Osteoblast (primary cell): ENCODE data around the gene PRRC2C. TPM values are rescaled to one million over a fixed set of nuclear protein-coding genes. Genes with fewer than 3 reads are reported as not detected.

Experiments
- DNase-seq: peaks from one replicate; pipeline ENCODE4 v3.0.0; 2011; ENCODE audit warnings: low spot score, mixed read lengths; ENCODE audit not compliant: insufficient read length; ENCODE audit errors: missing footprints
- H2AFZ ChIP-seq: 2 replicates; pipeline ENCODE4 v1.6.0; 2011; ENCODE audit warnings: mild to moderate bottlenecking, low read length
- H3K27ac ChIP-seq: 2 replicates; pipeline ENCODE4 v1.5.1; 2011; ENCODE audit warnings: mild to moderate bottlenecking, low read depth, low read length, moderate library complexity
- H3K27me3 ChIP-seq: 2 replicates; pipeline ENCODE4 v1.6.0; 2012; ENCODE audit warnings: mild to moderate bottlenecking, control low read depth, inconsistent platforms, low read length, moderate library complexity; ENCODE audit not compliant: insufficient read depth
- H3K36me3 ChIP-seq: 2 replicates; pipeline ENCODE4 v1.5.1; 2011; ENCODE audit warnings: mild to moderate bottlenecking, low read length, control low read depth, moderate library complexity; ENCODE audit not compliant: insufficient read depth
- H3K4me1 ChIP-seq: 2 replicates; pipeline ENCODE4 v1.5.1; 2011; ENCODE audit warnings: mild to moderate bottlenecking, low read length, control low read depth, moderate library complexity; ENCODE audit not compliant: insufficient read depth
- H3K4me2 ChIP-seq: 2 replicates; pipeline ENCODE4 v1.6.0; 2011; ENCODE audit warnings: mild to moderate bottlenecking, low read length; ENCODE audit not compliant: insufficient read depth
- H3K4me3 ChIP-seq: fragments of 200-600 bp; sonication (generic); 3 replicates; pipeline ENCODE4 v1.5.1; 2012; ENCODE audit warnings: mild to moderate bottlenecking, low read length, inconsistent platforms; ENCODE audit not compliant: insufficient read depth
- H3K79me2 ChIP-seq: 2 replicates; pipeline ENCODE4 v1.6.0; 2012; ENCODE audit warnings: mild to moderate bottlenecking, low read length, control low read depth, inconsistent platforms; ENCODE audit not compliant: insufficient read depth
- H3K9me3 ChIP-seq: 2 replicates; pipeline ENCODE4 v1.5.1; 2011; ENCODE audit warnings: low read depth, low read length, control low read depth
- H4K20me1 ChIP-seq: 2 replicates; pipeline ENCODE4 v1.6.0; 2012; ENCODE audit warnings: mild to moderate bottlenecking, low read length, control low read depth; ENCODE audit not compliant: insufficient read depth
- total RNA-seq: library from RNA; depleted of rRNA; stranded (reverse); fragments of >200 nt; gene quantifications from 2 replicates; pipeline ENCODE4 v1.2.3, GENCODE V29; 2012
- TF ChIP-seq, protein P1 (sequence below): IDR thresholded peaks from 2 replicates; pipeline ENCODE4 v1.5.1; 2011; ENCODE audit warnings: mild to moderate bottlenecking, low read depth, low read length, moderate library complexity; ENCODE audit errors: extremely low read depth

The PRRC2C gene
- total RNA-seq, 1 donor: 40.5 TPM

- Histone ChIP-seq H2AFZ (no peak overlapping the region), H3K9me3 (no peaks in the 10 kb centered on the region), H3K4me1 (peaks cover 6% of the 10 kb centered on the region), H3K27me3 (no peaks in the 10 kb centered on the region), H3K36me3 (peaks cover 85% of the 10 kb centered on the region), H3K4me2 (no peak overlapping the region), H4K20me1 (peaks cover 5% of the 10 kb centered on the region), H3K79me2 (peaks cover 5% of the 10 kb centered on the region), H3K27ac (no peak overlapping the region), H3K4me3 (no peak overlapping the region)
- TF ChIP-seq, protein P1, sequence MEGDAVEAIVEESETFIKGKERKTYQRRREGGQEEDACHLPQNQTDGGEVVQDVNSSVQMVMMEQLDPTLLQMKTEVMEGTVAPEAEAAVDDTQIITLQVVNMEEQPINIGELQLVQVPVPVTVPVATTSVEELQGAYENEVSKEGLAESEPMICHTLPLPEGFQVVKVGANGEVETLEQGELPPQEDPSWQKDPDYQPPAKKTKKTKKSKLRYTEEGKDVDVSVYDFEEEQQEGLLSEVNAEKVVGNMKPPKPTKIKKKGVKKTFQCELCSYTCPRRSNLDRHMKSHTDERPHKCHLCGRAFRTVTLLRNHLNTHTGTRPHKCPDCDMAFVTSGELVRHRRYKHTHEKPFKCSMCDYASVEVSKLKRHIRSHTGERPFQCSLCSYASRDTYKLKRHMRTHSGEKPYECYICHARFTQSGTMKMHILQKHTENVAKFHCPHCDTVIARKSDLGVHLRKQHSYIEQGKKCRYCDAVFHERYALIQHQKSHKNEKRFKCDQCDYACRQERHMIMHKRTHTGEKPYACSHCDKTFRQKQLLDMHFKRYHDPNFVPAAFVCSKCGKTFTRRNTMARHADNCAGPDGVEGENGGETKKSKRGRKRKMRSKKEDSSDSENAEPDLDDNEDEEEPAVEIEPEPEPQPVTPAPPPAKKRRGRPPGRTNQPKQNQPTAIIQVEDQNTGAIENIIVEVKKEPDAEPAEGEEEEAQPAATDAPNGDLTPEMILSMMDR: no peak
- no peak for DNase-seq
These were observed 102.9 kb downstream of the PRRC2C start for GRCh38 chr1:171588230-171588629.

DNA sequence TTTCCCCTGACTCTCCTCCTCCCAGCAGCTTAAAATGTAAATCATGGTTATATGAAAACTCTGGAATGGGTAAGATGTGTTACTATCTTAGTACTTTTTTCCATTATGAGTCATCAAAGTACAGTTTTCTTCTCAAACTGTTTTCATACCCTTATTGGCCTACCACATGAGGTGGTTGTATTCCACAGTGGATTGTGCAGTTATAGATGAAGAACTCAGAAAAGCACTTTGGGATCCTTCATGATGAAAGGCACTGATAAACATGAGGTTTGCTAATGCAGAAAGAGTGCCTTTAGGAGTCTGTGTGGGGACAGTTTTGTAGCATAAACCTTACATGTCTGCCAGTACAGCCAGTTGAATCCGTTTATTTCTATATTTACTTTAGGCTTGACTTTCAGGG, 104.7 kb downstream of the PRRC2C start:
- TF ChIP-seq, protein P1: no peak
- Histone ChIP-seq H4K20me1 (peaks cover 5% of the 10 kb centered on the region), H3K4me3 (no peak overlapping the region), H2AFZ (no peak overlapping the region), H3K9me3 (no peaks in the 10 kb centered on the region), H3K4me1 (peaks cover 7% of the 10 kb centered on the region), H3K27me3 (no peaks in the 10 kb centered on the region), H3K79me2 (peaks cover 3% of the 10 kb centered on the region), H3K27ac (peak overlapping the region; percentile 55), H3K4me2 (no peak overlapping the region), H3K36me3 (peaks cover 71% of the 10 kb centered on the region)
- DNase-seq: peak; percentile 65

GRCh38 chr1:171595324-171595723, 110.0 kb downstream of the PRRC2C start:
- Histone ChIP-seq H3K79me2 (no peaks in the 10 kb centered on the region), H3K9me3 (no peaks in the 10 kb centered on the region), H3K4me1 (peaks cover 4% of the 10 kb centered on the region), H3K36me3 (peaks cover 34% of the 10 kb centered on the region), H4K20me1 (no peaks in the 10 kb centered on the region), H3K4me3 (no peak overlapping the region), H2AFZ (no peak overlapping the region), H3K4me2 (no peak overlapping the region), H3K27ac (no peak overlapping the region), H3K27me3 (no peaks in the 10 kb centered on the region)
- TF ChIP-seq, protein P1: no peak
- peak; percentile 32 for DNase-seq

DNA sequence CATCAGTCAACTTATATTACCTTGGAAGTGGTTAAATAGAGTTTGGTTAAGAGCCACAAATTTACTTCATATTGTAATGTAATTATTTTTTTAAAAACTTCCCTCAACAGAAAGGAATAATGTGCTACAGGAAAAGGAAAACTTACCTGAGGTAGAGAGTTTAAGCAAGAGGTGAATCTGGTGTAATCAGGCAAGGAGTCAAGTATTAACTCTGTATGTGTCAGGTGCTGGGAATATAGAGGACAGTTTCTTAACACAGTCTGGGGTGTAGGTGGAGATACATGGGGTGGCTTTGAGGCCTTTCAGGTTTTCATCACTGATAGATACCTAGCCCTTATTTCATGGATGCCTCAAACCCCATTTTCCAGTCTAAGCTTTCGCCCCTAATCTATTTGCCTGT, 110.8 kb downstream of the PRRC2C start:
- Histone ChIP-seq H3K27me3 (no peaks in the 10 kb centered on the region), H3K9me3 (no peaks in the 10 kb centered on the region), H4K20me1 (no peaks in the 10 kb centered on the region), H3K4me1 (peaks cover 4% of the 10 kb centered on the region), H3K36me3 (peaks cover 27% of the 10 kb centered on the region), H3K4me3 (no peak overlapping the region), H3K4me2 (no peak overlapping the region), H2AFZ (no peak overlapping the region), H3K27ac (no peak overlapping the region), H3K79me2 (no peaks in the 10 kb centered on the region)
- TF ChIP-seq, protein P1: no peak
- no peak for DNase-seq
